Body of pancreas (tissue), 4 donors: ENCODE results near the gene MAGEC2. TPM values are rescaled to one million over a fixed set of nuclear protein-coding genes. Genes with fewer than 3 reads are reported as not detected.

ENCODE experiments used
- ATAC-seq: fragments of 150-250 bp; one replicate; pipeline ENCODE4 v1.9.1; 2016
- DNase-seq, 4 donors: peaks; one replicate each; pipeline ENCODE4 v3.0.0-alpha.2; 2019
- H3K27ac ChIP-seq, 4 donors: fragments of 200-600 bp; sonication (generic); 1 replicate in 3 of 4; 2 replicates in 1 of 4; pipeline versions ENCODE4 v1.5.1 to v1.6.1; 2016 to 2019; ENCODE audit warnings: mild to moderate bottlenecking in 1 of 4, mixed read lengths in 1 of 4, moderate library complexity in 1 of 4
- H3K27me3 ChIP-seq, 2 donors: fragments of 200-600 bp; sonication (generic); one replicate each; pipeline ENCODE4 v1.6.0; 2016; ENCODE audit warnings: mild to moderate bottlenecking in 1 of 2
- H3K36me3 ChIP-seq, 2 donors: fragments of 200-600 bp; sonication (generic); replicated peaks in 1 of 2; 2 replicates each; pipeline ENCODE4 v1.5.1; 2016; ENCODE audit warnings: low read depth in 2 of 2; ENCODE audit not compliant: insufficient read depth in 1 of 2
- H3K4me1 ChIP-seq: fragments of 200-600 bp; sonication (generic); one replicate; pipeline ENCODE4 v1.6.0; 2016
- H3K4me3 ChIP-seq, 2 donors: fragments of 200-600 bp; sonication (generic); 1 replicate in 1 of 2; 2 replicates in 1 of 2; pipeline ENCODE4 v1.5.1; 2016 to 2019
- H3K9me3 ChIP-seq, 3 donors: fragments of 200-600 bp; sonication (generic); 1 replicate in 2 of 3; 2 replicates in 1 of 3; pipeline ENCODE4 v1.5.1; 2016
- CTCF ChIP-seq, 7 experiments: fragments of 450-650 bp in 4 of 7; fragments of 200-600 bp in 3 of 7; sonication (generic) in 3 of 7; IDR thresholded peaks; one replicate each; pipeline ENCODE4 v1.5.1; 2016 to 2019; ENCODE audit warnings: antibody characterized with exemption in 7 of 7
- POLR2A ChIP-seq, 3 donors: fragments of 450-650 bp; IDR thresholded peaks; one replicate each; pipeline ENCODE4 v1.6.1; 2016; ENCODE audit warnings: antibody characterized with exemption in 3 of 3, mild to moderate bottlenecking in 2 of 3
- WGBS, 2 donors: methylation state at CpG; one replicate each; pipeline ENCODE4 v1.1.5; 2017; 5-methylcytosine and 5-hydroxymethylcytosine counted together
- intact Hi-C: fragments of 100-400 bp; cut with DNase I; formaldehyde crosslinking; loops from one replicate; pipeline ENCODE4 v1.15.1; 2023
- total RNA-seq, 2 donors: library from RNA; depleted of rRNA; stranded (reverse); fragments of >200 nt; gene quantifications; one replicate each; pipeline ENCODE4 v1.1.0, GENCODE V29; 2016

Gene MAGEC2
- total RNA-seq, 2 donors from 2014 or later: not detected

GRCh38 chrX:142201113-142201512 is 4.0 kb downstream of the MAGEC2 start:
- Histone ChIP-seq H3K9me3 (no peaks in the 10 kb centered on the region), H3K4me1 (no peaks in the 10 kb centered on the region), H3K27me3 (no peaks in the 10 kb centered on the region), H3K36me3 (no peaks in the 10 kb centered on the region), H3K4me3 (no peak overlapping the region), H3K27ac (no peak overlapping the region)
- intact Hi-C loops: no loop called here
- ATAC-seq: no peak
- no peak for TF ChIP-seq POLR2A (IDR thresholded peaks at IDR 0.05)
- no peak for TF ChIP-seq CTCF (IDR thresholded peaks at IDR 0.05)
- no peak for DNase-seq
- 57 to 62% methylated on average over 2 of the region's 2 CpGs for WGBS, 2 donors

GRCh38 chrX:142186103-142186502 is 19.0 kb downstream of the MAGEC2 start:
- Histone ChIP-seq H3K27me3 (no peaks in the 10 kb centered on the region), H3K9me3 (no peaks in the 10 kb centered on the region), H3K36me3 (no peaks in the 10 kb centered on the region), H3K27ac (no peak overlapping the region), H3K4me1 (no peaks in the 10 kb centered on the region), H3K4me3 (no peak overlapping the region)
- no peak for TF ChIP-seq POLR2A (IDR thresholded peaks at IDR 0.05)
- TF ChIP-seq CTCF (IDR thresholded peaks at IDR 0.05): no peak
- DNase-seq (no peak), ATAC-seq (no peak)
- WGBS, 2 donors: 34 to 42% methylated on average over 2 of the region's 2 CpGs
- intact Hi-C loops: no loop called here

- no peak overlapping the region for H3K27ac ChIP-seq
- H3K4me3 ChIP-seq: no peak overlapping the region
- H3K4me1 ChIP-seq: no peaks in the 10 kb centered on the region
- H3K9me3 ChIP-seq: no peaks in the 10 kb centered on the region
- ATAC-seq (no peak), DNase-seq (no peak)
- no peaks in the 10 kb centered on the region for H3K36me3 ChIP-seq
- intact Hi-C loops: no loop called here
- 59 to 60% methylated on average over 7 of the region's 7 CpGs for WGBS, 2 donors
- no peaks in the 10 kb centered on the region for H3K27me3 ChIP-seq
- TF ChIP-seq POLR2A (IDR thresholded peaks at IDR 0.05) (no peak), CTCF (IDR thresholded peaks at IDR 0.05) (no peak)
Measured at GRCh38 chrX:142184756-142185602, 20.1 kb downstream of the MAGEC2 start.

- intact Hi-C loops: no loop called here
- TF ChIP-seq POLR2A (IDR thresholded peaks at IDR 0.05) (no peak), CTCF (IDR thresholded peaks at IDR 0.05) (no peak)
- no peak for DNase-seq
- Histone ChIP-seq H3K4me3 (no peak overlapping the region), H3K4me1 (no peaks in the 10 kb centered on the region), H3K36me3 (no peaks in the 10 kb centered on the region), H3K9me3 (no peaks in the 10 kb centered on the region), H3K27ac (no peak overlapping the region), H3K27me3 (no peaks in the 10 kb centered on the region)
- ATAC-seq: no peak
- WGBS, 2 donors: 73 to 83% methylated on average over 6 to 10 of the region's 10 CpGs
Measured at GRCh38 chrX:142156567-142156966, 48.5 kb downstream of the MAGEC2 start.
